GM12878 (cell line): ENCODE data around the gene RHEBL1. TPM values are rescaled to one million over a fixed set of nuclear protein-coding genes. Genes with fewer than 3 reads are reported as not detected.

ENCODE experiments used
- ATAC-seq: fragments of 200-7000 bp; cut with Tn5 transposase; 3 replicates; pipeline ENCODE4 v1.9.1; 2020; ENCODE audit warnings: mild to moderate bottlenecking, moderate library complexity
- BruUV-seq: library from RNA; stranded (reverse); fragments of 400-500 nt; replicated peaks from 2 replicates; lab custom pipeline; 2021; lab: Mats Ljungman, UMichigan
- CTCF ChIA-PET: fragments of 300-600 bp; sonication (Branson Sonifier 250); formaldehyde crosslinking; extraction: SDS; loops from one replicate; lab custom pipeline; 2021; ENCODE audit warnings: inconsistent platforms; lab: Yijun Ruan, JAX
- POLR2A ChIA-PET: fragments of 350-600 bp; formaldehyde crosslinking; extraction: SDS; loops from one replicate; lab custom pipeline; 2021; ENCODE audit warnings: inconsistent platforms; lab: Charles Lee
- RAD21 ChIA-PET: fragments of 300-600 bp; sonication (Branson Sonifier 250); formaldehyde crosslinking; loops from one replicate; lab custom pipeline; 2023; ENCODE audit warnings: antibody characterized with exemption; ENCODE audit not compliant: unreplicated experiment; lab: Charles Lee
- SMC1A ChIA-PET: fragments of 300-600 bp; sonication (Branson Sonifier 250); formaldehyde crosslinking; loops from one replicate; lab custom pipeline; 2023; ENCODE audit not compliant: unreplicated experiment, uncharacterized antibody; lab: Charles Lee
- DNase-seq: peaks from one replicate; pipeline ENCODE4 v3.0.0-alpha.2; 2011; ENCODE audit warnings: low read depth, low spot score
- FAIRE-seq: peaks from 3 replicates; lab custom pipeline; 2011; peaks lifted over from hg19 to GRCh38; lab: Jason Lieb, UNC
- H2AFZ ChIP-seq: 2 replicates; pipeline ENCODE4 v1.6.0; 2011; ENCODE audit warnings: low read depth, low read length, control low read depth; ENCODE audit not compliant: control insufficient read depth
- H3K27ac ChIP-seq: 2 replicates; pipeline ENCODE4 v1.5.1; 2011; ENCODE audit warnings: control low read depth; ENCODE audit not compliant: control insufficient read depth, insufficient read depth
- H3K27me3 ChIP-seq, 2 experiments: replicated peaks in 1 of 2; 2 replicates each; pipeline versions ENCODE4 v1.6.0 to v1.6.1; 2011; ENCODE audit warnings: low read length in 1 of 2; ENCODE audit not compliant: control insufficient read depth in 2 of 2, insufficient read depth in 2 of 2
- H3K36me3 ChIP-seq, 2 experiments: 2 replicates each; pipeline ENCODE4 v1.5.1; 2011; ENCODE audit warnings: low read length in 1 of 2; ENCODE audit not compliant: control insufficient read depth in 2 of 2, insufficient read depth in 2 of 2
- H3K4me1 ChIP-seq: 2 replicates; pipeline ENCODE4 v1.6.1; 2011; ENCODE audit warnings: mild to moderate bottlenecking, low read length, moderate library complexity, mixed read lengths; ENCODE audit not compliant: control insufficient read depth, insufficient read depth
- H3K4me2 ChIP-seq: 2 replicates; pipeline ENCODE4 v1.6.0; 2011; ENCODE audit warnings: control low read depth; ENCODE audit not compliant: control insufficient read depth, insufficient read depth
- H3K4me3 ChIP-seq: fragments of 200-600 bp; sonication (generic); 2 replicates; pipeline ENCODE4 v1.5.1; 2016
- H3K79me2 ChIP-seq: 2 replicates; pipeline ENCODE4 v1.6.0; 2011; ENCODE audit warnings: low read length; ENCODE audit not compliant: control insufficient read depth, insufficient read depth
- H3K9ac ChIP-seq: 2 replicates; pipeline ENCODE4 v1.8.0; 2011; ENCODE audit warnings: low read length, control low read depth, mixed read lengths; ENCODE audit not compliant: control insufficient read depth, insufficient read depth
- H3K9me3 ChIP-seq: replicated peaks from 3 replicates; pipeline ENCODE4 v1.5.1; 2011; ENCODE audit warnings: mild to moderate bottlenecking, low read length; ENCODE audit not compliant: control insufficient read depth, insufficient read depth
- H4K20me1 ChIP-seq: 2 replicates; pipeline ENCODE4 v1.6.0; 2011; ENCODE audit not compliant: control insufficient read depth, insufficient read depth
- CEBPZ ChIP-seq: fragments of 150-350 bp; IDR thresholded peaks from 2 replicates; pipeline ENCODE4 v1.6.1; 2016; ENCODE audit warnings: low read depth, low read length
- CTCF ChIP-seq, 3 experiments: IDR thresholded peaks in 2 of 3; conservative IDR thresholded peaks in 1 of 3; 2 replicates each; pipeline ENCODE4 v1.5.1; 2011; ENCODE audit warnings: low read depth in 3 of 3, low read length in 3 of 3, mild to moderate bottlenecking in 3 of 3, control low read depth in 2 of 3, moderate library complexity in 2 of 3, inconsistent platforms in 1 of 3, mixed read lengths in 1 of 3; ENCODE audit not compliant: control insufficient read depth in 2 of 3, insufficient read depth in 1 of 3; ENCODE audit errors: extremely low read depth in 1 of 3
- MYB ChIP-seq: fragments of 150-350 bp; IDR thresholded peaks from 2 replicates; pipeline ENCODE4 v1.6.1; 2014; ENCODE audit warnings: mild to moderate bottlenecking, low read depth, low read length, borderline replicate concordance
- RAD21 ChIP-seq: IDR thresholded peaks from 2 replicates; pipeline ENCODE4 v1.6.1; 2011; ENCODE audit warnings: mild to moderate bottlenecking, low read depth, low read length, moderate library complexity; ENCODE audit not compliant: insufficient read depth
- RBBP5 ChIP-seq: fragments of 200-600 bp; sonication (generic); conservative IDR thresholded peaks from 2 replicates; pipeline ENCODE4 v1.6.1; 2016
- SMC3 ChIP-seq: IDR thresholded peaks from 2 replicates; pipeline ENCODE4 v1.6.1; 2011; ENCODE audit warnings: low read length, improper control_type of control experiment, borderline replicate concordance
- WGBS: methylation state at CpG from one replicate; pipeline ENCODE4 v1.1.6; 2016; ENCODE audit warnings: low lambda C conversion rate; ENCODE audit not compliant: insufficient replicate concordance, insufficient coverage; ENCODE audit errors: missing lambda C conversion rate; 5-methylcytosine and 5-hydroxymethylcytosine counted together
- in situ Hi-C: fragments of 300-500 bp; cut with MboI; formaldehyde crosslinking; loops from 9 replicates; pipeline ENCODE4 v1.14.3; 2018; ENCODE audit warnings: mixed read lengths
- intact Hi-C: fragments of 100-400 bp; cut with micrococcal nuclease; formaldehyde crosslinking; loops from one replicate; pipeline ENCODE4 v1.14.2; 2022; ENCODE audit not compliant: unreplicated experiment
- polyA plus RNA-seq, 11 experiments: library from polyadenylated mRNA; depleted of rRNA in 4 of 11; unstranded in 6 of 11; stranded (reverse) in 5 of 11; fragments of >200 nt; fragmentation: Nextera tagmentation in 4 of 11; fragmentation: Illumina TruSeq in 1 of 11; extraction: Ambion mirVana in 4 of 11; extraction: Trizol in 1 of 11; gene quantifications; 1 replicate in 1 of 11; 2 replicates in 10 of 11; pipeline versions ENCODE4 v1.2.1 to v1.2.3, GENCODE V29; 2011 to 2016; ENCODE audit warnings: inconsistent platforms in 2 of 11, missing spikeins in 2 of 11, low read depth in 1 of 11
- total RNA-seq, 4 experiments: library from RNA; depleted of rRNA in 3 of 4; stranded (reverse); fragments of >200 nt in 3 of 4; fragmentation: Illumina TruSeq in 1 of 4; extraction: Trizol in 1 of 4; gene quantifications; 2 replicates each; pipeline versions ENCODE4 v1.2.1 to v1.2.3, GENCODE V29; 2013 to 2021

The RHEBL1 gene
- total and polyA plus RNA-seq, 10 of the 15 experiments (the other 5 are each of a cell fraction or from before 2014, with no cell fraction given) = 5.9 to 18.7 (median 12.0) TPM

GRCh38 chr12:49098035-49098451 is 28.3 kb upstream of the RHEBL1 start:
- RAD21 ChIA-PET = interaction anchor here (0.8 to 5.3 kb wide), 8 partner anchors 11 to 101 kb away, joined by 3 to 31 read pairs (median 4); partner anchors contain the start of genes RHEBL1 and TUBA1B
- FAIRE-seq (no peak), ATAC-seq (peak; percentile 80), DNase-seq (no peak)
- WGBS = 14% methylated on average over 4 of the region's 4 CpGs
- no peak overlapping the region for H3K9ac ChIP-seq
- intact Hi-C loops (loop anchor here (1.0 kb wide), 1 partner anchor 34 kb away; no protein-coding TSS in a partner anchor), in situ Hi-C loops (no loop called here)
- H3K4me3 ChIP-seq = no peak overlapping the region
- no peaks in the 10 kb centered on the region for H3K4me1 ChIP-seq
- H2AFZ ChIP-seq = no peak overlapping the region
- CTCF ChIA-PET = interaction anchor here (0.9 to 12.2 kb wide), 24 partner anchors 11 to 170 kb away, joined by 3 to 244 read pairs (median 8); partner anchors contain the start of genes LMBR1L, RHEBL1 and TUBA1B
- BruUV-seq = no TSS peak
- SMC1A ChIA-PET = interaction anchor here (0.7 to 3.8 kb wide), 8 partner anchors 10 to 166 kb away, joined by 3 to 23 read pairs (median 8); partner anchors contain the start of gene LMBR1L
- POLR2A ChIA-PET = interaction anchor here (0.5 to 1.3 kb wide), 5 partner anchors 10 to 412 kb away, joined by 3 to 6 read pairs (median 4); no protein-coding TSS in a partner anchor
- H3K9me3 ChIP-seq = no peaks in the 10 kb centered on the region
- no peaks in the 10 kb centered on the region for H3K79me2 ChIP-seq
- no peak for TF ChIP-seq MYB
- TF ChIP-seq CEBPZ = no peak
- TF ChIP-seq RAD21 = peak; percentile 55
- peak; percentile 76 to 89 (median 84) for TF ChIP-seq CTCF (IDR thresholded peaks at IDR 0.05 in 2 of 3, conservative IDR thresholded peaks at IDR 0.05 in 1 of 3; ENCODE audit: control insufficient read depth in 2 of 3, extremely low read depth in 1 of 3, insufficient read depth in 1 of 3, low read depth in 3 of 3, low read length in 3 of 3)
- TF ChIP-seq SMC3 = peak; percentile 62; the same call in 1 of the 2 replicates
- TF ChIP-seq RBBP5 = no peak
- peaks cover 6 to 10% of the 10 kb centered on the region in 2 experiments for H3K27me3 ChIP-seq
- H3K4me2 ChIP-seq = no peak overlapping the region
- H3K36me3 ChIP-seq = peaks cover 5 to 13% of the 10 kb centered on the region in 2 experiments
- no peaks in the 10 kb centered on the region for H4K20me1 ChIP-seq
- H3K27ac ChIP-seq = no peak overlapping the region
